Activated naive CD4-positive, alpha-beta T cell treated with anti-CD3 and anti-CD28 coated beads for 36 hours (primary cell): ENCODE results near the gene RBBP5. TPM values are rescaled to one million over a fixed set of nuclear protein-coding genes. Genes with fewer than 3 reads are reported as not detected.

ENCODE experiments used
- total RNA-seq, 2 experiments: library from RNA; stranded (reverse); gene quantifications; one replicate each; pipeline ENCODE4 v1.2.3, GENCODE V29; 2021

The RBBP5 gene
- total RNA-seq, 2 experiments from 2014 or later, result 26.0 to 27.5 TPM

Other genes with a start within 250 kb of the RBBP5 start
- not detected for gene CNTN2, start 78.8 kb downstream of the RBBP5 start, total RNA-seq
- gene TMEM81, start 37.5 kb downstream of the RBBP5 start, total RNA-seq, result 1 to 10 TPM; 3.7 to 3.9 TPM
- 10 to 100 TPM; 10.9 to 11.5 TPM for gene DSTYK, start 89.7 kb upstream of the RBBP5 start, total RNA-seq
- 10 to 100 TPM; 42.5 to 44.8 TPM for gene TMCC2, start 106.0 kb upstream of the RBBP5 start, total RNA-seq
- 10 to 100 TPM; 11.2 to 12.2 TPM for gene NUAK2, start 199.8 kb upstream of the RBBP5 start, total RNA-seq
- not detected for gene KLHDC8A, start 234.9 kb upstream of the RBBP5 start, total RNA-seq